Measurements from ENCODE around the gene PI4K2A. TPM values are rescaled to one million over a fixed set of nuclear protein-coding genes. Genes with fewer than 3 reads are reported as not detected.
A peak's percentile ranks its signal among the peaks of the same experiment; 100 is the strongest.
"Not testable (repeated sequence)": the region's sequence is repeated elsewhere in the genome, so short reads cannot be mapped to it uniquely, and the experiment has no call there.

Gene PI4K2A
- total RNA-seq, 1 donor from 2014 or later, result 22.1 TPM

- no peak for DNase-seq (ENCODE audit: extremely low spot score, unreplicated experiment)
- no peaks in the 10 kb centered on the region for H3K9me3 Mint-ChIP-seq (ENCODE audit: unreplicated experiment)
- H3K36me3 Mint-ChIP-seq (ENCODE audit: unreplicated experiment), result no peaks in the 10 kb centered on the region
- no peak for TF ChIP-seq CTCF (IDR thresholded peaks at IDR 0.05)
- no peak overlapping the region for H3K4me3 Mint-ChIP-seq (ENCODE audit: unreplicated experiment)
- no peak overlapping the region for H3K27ac Mint-ChIP-seq (ENCODE audit: unreplicated experiment)
- H3K4me1 Mint-ChIP-seq (ENCODE audit: unreplicated experiment), result peaks cover 16% of the 10 kb centered on the region
- H3K27me3 Mint-ChIP-seq (ENCODE audit: unreplicated experiment), result no peaks in the 10 kb centered on the region
These were observed 9.4 kb upstream of the PI4K2A start for GRCh38 chr10:97631098-97631497.

- Mint-ChIP-seq H3K9me3 (ENCODE audit: unreplicated experiment) (no peaks in the 10 kb centered on the region), H3K4me1 (ENCODE audit: unreplicated experiment) (peaks cover 16% of the 10 kb centered on the region), H3K27me3 (ENCODE audit: unreplicated experiment) (no peaks in the 10 kb centered on the region), H3K4me3 (ENCODE audit: unreplicated experiment) (peak within 1 kb of the TSS; percentile 98), H3K27ac (ENCODE audit: unreplicated experiment) (peak within 1 kb of the TSS; percentile 92), H3K36me3 (ENCODE audit: unreplicated experiment) (no peaks in the 10 kb centered on the region)
- no peak for TF ChIP-seq CTCF (IDR thresholded peaks at IDR 0.05)
- peak; percentile 97 for DNase-seq (ENCODE audit: extremely low spot score, unreplicated experiment)
These were observed 7.3 kb upstream of the PI4K2A start, which contains the start of gene MORN4 for GRCh38 chr10:97632949-97633884. Gene MORN4 (minus strand): TSS chr10:97633500. CDS start chr10:97619653, 13,847 bp downstream.

- H3K27ac Mint-ChIP-seq (ENCODE audit: unreplicated experiment), result peak overlapping the region; percentile 92
- H3K4me3 Mint-ChIP-seq (ENCODE audit: unreplicated experiment), result peak overlapping the region; percentile 98
- no peaks in the 10 kb centered on the region for H3K27me3 Mint-ChIP-seq (ENCODE audit: unreplicated experiment)
- peaks cover 16% of the 10 kb centered on the region for H3K4me1 Mint-ChIP-seq (ENCODE audit: unreplicated experiment)
- H3K9me3 Mint-ChIP-seq (ENCODE audit: unreplicated experiment), result no peaks in the 10 kb centered on the region
- no peak for DNase-seq (ENCODE audit: extremely low spot score, unreplicated experiment)
- TF ChIP-seq CTCF (IDR thresholded peaks at IDR 0.05), result peak; percentile 10
- no peaks in the 10 kb centered on the region for H3K36me3 Mint-ChIP-seq (ENCODE audit: unreplicated experiment)
These were observed 6.5 kb upstream of the PI4K2A start for GRCh38 chr10:97633921-97634320.

GRCh38 chr10:97635577-97635976 is 4.9 kb upstream of the PI4K2A start:
- no peak for TF ChIP-seq CTCF (IDR thresholded peaks at IDR 0.05)
- Mint-ChIP-seq H3K4me3 (ENCODE audit: unreplicated experiment) (no peak overlapping the region), H3K27me3 (ENCODE audit: unreplicated experiment) (no peaks in the 10 kb centered on the region), H3K36me3 (ENCODE audit: unreplicated experiment) (no peaks in the 10 kb centered on the region), H3K27ac (ENCODE audit: unreplicated experiment) (no peak overlapping the region), H3K9me3 (ENCODE audit: unreplicated experiment) (no peaks in the 10 kb centered on the region), H3K4me1 (ENCODE audit: unreplicated experiment) (peaks cover 19% of the 10 kb centered on the region)
- no peak for DNase-seq (ENCODE audit: extremely low spot score, unreplicated experiment)

- not testable (repeated sequence) for H3K4me3 Mint-ChIP-seq (ENCODE audit: unreplicated experiment); H3K27me3 Mint-ChIP-seq (ENCODE audit: unreplicated experiment); H3K27ac Mint-ChIP-seq (ENCODE audit: unreplicated experiment); H3K36me3 Mint-ChIP-seq (ENCODE audit: unreplicated experiment); DNase-seq (ENCODE audit: extremely low spot score, unreplicated experiment); H3K9me3 Mint-ChIP-seq (ENCODE audit: unreplicated experiment)
- peaks cover 17% of the 10 kb centered on the region for H3K4me1 Mint-ChIP-seq (ENCODE audit: unreplicated experiment)
These were observed 1.4 kb upstream of the PI4K2A start for GRCh38 chr10:97639090-97639489.

Data from osteocyte (in vitro differentiated cells).